ENCODE measurements around the gene HOXC9. TPM values are rescaled to one million over a fixed set of nuclear protein-coding genes. Genes with fewer than 3 reads are reported as not detected.

HOXC9 gene
- total RNA-seq, 2 donors from 2014 or later = 0.23 to 3.0 TPM

DNA sequence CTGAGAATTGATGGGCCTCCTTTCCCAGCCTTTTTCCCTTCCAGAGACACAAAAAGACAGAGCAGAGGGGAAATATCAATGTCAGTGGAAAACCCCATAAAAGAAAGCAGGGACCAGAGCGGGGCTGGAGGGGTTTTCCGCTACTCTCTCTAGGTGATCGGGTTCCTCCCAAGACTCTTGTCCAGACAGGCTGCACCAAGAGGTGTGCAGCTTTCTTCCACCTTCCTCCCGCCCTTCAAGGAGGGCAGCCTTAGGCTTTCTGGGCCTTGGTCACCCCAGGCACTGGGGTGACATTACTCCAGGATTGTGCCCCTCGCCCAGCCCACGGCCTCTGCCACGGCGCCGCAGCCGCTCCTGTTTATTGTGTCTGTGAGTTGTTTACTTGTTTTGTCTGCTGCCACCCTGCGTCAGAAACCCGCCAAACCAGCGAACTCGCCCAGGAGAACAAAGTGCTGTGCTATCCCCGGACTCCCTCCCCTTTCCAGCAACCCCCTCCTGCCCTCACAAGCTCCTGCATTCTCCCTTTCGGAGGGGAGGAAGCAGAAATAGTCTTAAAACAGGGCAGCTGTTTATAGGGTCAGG is 21.6 kb downstream of the HOXC9 start:
- DNase-seq (ENCODE audit: low spot score) = no peak
- intact Hi-C loops (cut with DNase I) = no loop called here
- Histone ChIP-seq H3K4me3 (no peak overlapping the region), H3K27ac (no peak overlapping the region), H3K9me3 (no peaks in the 10 kb centered on the region), H3K36me3 (no peaks in the 10 kb centered on the region), H3K4me1 (replicated peaks) (no peaks in the 10 kb centered on the region), H3K27me3 (replicated peaks; ENCODE audit: insufficient read depth) (peaks cover 62% of the 10 kb centered on the region)
- WGBS = 9% methylated on average over 16 of the region's 16 CpGs
- no peak for TF ChIP-seq POLR2AphosphoS5 (IDR thresholded peaks at IDR 0.05)
- TF ChIP-seq POLR2A (IDR thresholded peaks at IDR 0.05) = no peak
- TF ChIP-seq, protein P1, sequence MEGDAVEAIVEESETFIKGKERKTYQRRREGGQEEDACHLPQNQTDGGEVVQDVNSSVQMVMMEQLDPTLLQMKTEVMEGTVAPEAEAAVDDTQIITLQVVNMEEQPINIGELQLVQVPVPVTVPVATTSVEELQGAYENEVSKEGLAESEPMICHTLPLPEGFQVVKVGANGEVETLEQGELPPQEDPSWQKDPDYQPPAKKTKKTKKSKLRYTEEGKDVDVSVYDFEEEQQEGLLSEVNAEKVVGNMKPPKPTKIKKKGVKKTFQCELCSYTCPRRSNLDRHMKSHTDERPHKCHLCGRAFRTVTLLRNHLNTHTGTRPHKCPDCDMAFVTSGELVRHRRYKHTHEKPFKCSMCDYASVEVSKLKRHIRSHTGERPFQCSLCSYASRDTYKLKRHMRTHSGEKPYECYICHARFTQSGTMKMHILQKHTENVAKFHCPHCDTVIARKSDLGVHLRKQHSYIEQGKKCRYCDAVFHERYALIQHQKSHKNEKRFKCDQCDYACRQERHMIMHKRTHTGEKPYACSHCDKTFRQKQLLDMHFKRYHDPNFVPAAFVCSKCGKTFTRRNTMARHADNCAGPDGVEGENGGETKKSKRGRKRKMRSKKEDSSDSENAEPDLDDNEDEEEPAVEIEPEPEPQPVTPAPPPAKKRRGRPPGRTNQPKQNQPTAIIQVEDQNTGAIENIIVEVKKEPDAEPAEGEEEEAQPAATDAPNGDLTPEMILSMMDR (IDR thresholded peaks at IDR 0.05) = no peak

DNA sequence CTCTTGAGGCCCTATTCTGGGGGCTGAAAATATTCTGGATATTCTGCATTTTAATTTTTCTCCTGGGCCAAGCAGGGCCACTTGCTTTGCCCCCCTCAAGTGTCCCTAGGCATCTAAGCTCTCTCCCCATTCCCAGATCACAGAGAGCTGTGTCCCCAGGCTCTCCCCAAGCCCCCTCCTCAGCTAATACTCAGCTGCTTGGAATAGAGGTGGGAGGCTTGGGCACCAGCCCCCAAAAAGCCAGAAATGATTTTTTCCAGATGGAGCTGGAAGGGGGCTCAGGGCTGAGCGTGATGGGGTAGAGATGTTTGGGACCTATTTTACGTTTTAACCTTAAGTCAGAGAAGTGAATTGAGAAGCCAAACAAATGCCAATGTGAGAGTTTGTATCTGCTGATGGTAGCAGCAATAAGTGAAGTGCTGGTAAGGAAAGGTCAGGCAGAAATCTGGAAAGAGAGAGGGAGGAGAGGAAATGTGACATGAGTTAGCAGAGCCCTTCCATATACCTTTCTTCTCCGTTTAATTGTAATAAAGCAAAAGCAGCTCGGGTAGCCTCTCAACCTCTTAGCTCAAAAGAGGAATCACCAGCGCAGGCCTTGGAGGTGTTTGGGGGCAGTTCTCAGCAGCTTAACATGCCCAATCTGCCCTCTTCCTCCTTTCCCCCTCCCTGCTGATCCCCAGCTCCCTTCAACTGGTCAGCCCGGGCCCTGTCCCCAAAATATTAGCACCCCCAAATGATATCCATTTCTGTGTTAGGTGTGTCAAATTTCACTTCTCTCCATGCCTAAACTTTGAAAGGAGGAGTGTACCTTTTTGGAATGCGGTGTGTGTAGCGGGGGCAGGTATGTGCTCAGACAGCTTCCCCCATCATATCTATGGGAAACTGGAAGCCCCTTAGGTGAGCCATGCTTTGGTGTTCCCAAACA is 23.3 kb downstream of the HOXC9 start:
- DNase-seq (ENCODE audit: low spot score) = no peak
- 23% methylated on average over 8 of the region's 8 CpGs for WGBS
- TF ChIP-seq, protein P1 (IDR thresholded peaks at IDR 0.05) = no peak
- TF ChIP-seq POLR2A (IDR thresholded peaks at IDR 0.05) (no peak), POLR2AphosphoS5 (IDR thresholded peaks at IDR 0.05) (no peak)
- intact Hi-C loops (cut with DNase I) = no loop called here
- peaks cover 75% of the 10 kb centered on the region for H3K27me3 ChIP-seq (replicated peaks; ENCODE audit: insufficient read depth)
- no peaks in the 10 kb centered on the region for H3K36me3 ChIP-seq
- H3K4me1 ChIP-seq (replicated peaks) = no peaks in the 10 kb centered on the region
- H3K27ac ChIP-seq = no peak overlapping the region
- H3K4me3 ChIP-seq = no peak overlapping the region
- no peaks in the 10 kb centered on the region for H3K9me3 ChIP-seq

DNA sequence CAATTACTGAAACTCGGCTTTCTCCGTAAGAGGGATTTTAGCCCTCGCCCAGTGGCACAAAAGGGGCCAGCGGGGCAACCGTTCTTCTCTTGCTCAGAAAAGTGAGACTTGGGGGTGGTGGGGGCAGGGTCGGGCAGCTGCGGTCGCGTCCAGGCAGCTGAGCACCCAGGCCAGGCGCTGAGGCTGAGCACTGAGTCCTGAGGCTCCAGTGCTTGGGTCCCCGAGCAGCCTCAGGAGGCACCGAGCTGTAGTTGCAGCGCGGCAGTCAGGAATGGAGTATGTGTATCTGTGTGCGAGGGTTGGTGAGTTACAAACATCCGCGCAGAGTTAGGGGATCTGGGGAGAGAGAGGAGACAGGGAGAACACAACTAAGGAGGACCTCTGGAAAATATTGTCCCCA is 24.2 kb downstream of the HOXC9 start:
- Histone ChIP-seq H3K4me3 (no peak overlapping the region), H3K36me3 (no peaks in the 10 kb centered on the region), H3K27me3 (replicated peaks; ENCODE audit: insufficient read depth) (peaks cover 75% of the 10 kb centered on the region), H3K27ac (no peak overlapping the region), H3K9me3 (no peaks in the 10 kb centered on the region), H3K4me1 (replicated peaks) (no peaks in the 10 kb centered on the region)
- TF ChIP-seq, protein P1 (IDR thresholded peaks at IDR 0.05) = no peak
- WGBS = 14% methylated on average over 17 of the region's 17 CpGs
- DNase-seq (ENCODE audit: low spot score) = no peak
- intact Hi-C loops (cut with DNase I) = no loop called here

DNA sequence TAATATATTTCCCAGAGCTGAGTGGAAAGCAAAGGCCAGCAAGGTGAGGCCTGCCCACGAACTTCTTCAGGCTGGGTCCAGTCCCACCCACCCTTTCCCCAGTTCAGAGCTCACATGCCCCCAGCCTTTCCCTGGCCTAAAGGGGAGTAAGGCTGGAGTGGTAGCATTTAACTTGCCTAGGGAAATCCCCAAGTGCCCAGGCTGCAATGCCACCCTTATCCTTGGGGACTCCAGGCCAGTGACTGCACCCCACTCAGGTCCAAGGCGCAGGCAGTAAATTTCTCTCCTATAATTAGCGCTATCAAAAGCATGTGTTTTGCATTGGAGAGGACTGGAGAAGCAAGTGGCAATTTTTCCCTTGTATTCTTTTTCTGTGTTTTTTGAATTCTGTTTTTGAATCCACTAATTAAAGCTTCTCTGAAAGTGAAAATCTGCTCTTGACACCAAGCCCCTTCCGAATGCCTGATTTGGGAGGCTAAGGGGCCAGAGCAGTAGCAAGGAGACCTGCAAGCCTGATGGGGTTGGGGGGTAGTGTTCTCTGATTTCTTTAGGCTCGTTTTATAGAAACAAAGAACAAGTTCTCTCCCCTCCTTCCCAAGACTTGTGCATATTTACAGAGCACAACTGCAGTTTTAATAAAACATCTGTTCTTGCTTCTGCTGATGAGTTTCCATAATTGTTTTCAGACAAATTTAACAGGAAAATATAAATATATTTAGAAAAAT is 24.8 kb downstream of the HOXC9 start:
- 25% methylated on average over 5 of the region's 5 CpGs for WGBS
- DNase-seq (ENCODE audit: low spot score) = no peak
- Histone ChIP-seq H3K27ac (no peak overlapping the region), H3K4me3 (no peak overlapping the region), H3K9me3 (no peaks in the 10 kb centered on the region), H3K36me3 (no peaks in the 10 kb centered on the region), H3K4me1 (replicated peaks) (no peaks in the 10 kb centered on the region), H3K27me3 (replicated peaks; ENCODE audit: insufficient read depth) (peaks cover 76% of the 10 kb centered on the region)
- no peak for TF ChIP-seq POLR2A (IDR thresholded peaks at IDR 0.05)
- TF ChIP-seq, protein P1 (IDR thresholded peaks at IDR 0.05) = no peak
- TF ChIP-seq POLR2AphosphoS5 (IDR thresholded peaks at IDR 0.05) = no peak
- intact Hi-C loops (cut with DNase I) = no loop called here
